ENCODE data around the gene ZFHX3. TPM values are rescaled to one million over a fixed set of nuclear protein-coding genes. Genes with fewer than 3 reads are reported as not detected.
A peak's percentile ranks its signal among the peaks of the same experiment; 100 is the strongest.

ZFHX3 gene
- total and polyA plus RNA-seq, 4 donors: 2.6 to 32.7 (median 14.7) TPM

DNA sequence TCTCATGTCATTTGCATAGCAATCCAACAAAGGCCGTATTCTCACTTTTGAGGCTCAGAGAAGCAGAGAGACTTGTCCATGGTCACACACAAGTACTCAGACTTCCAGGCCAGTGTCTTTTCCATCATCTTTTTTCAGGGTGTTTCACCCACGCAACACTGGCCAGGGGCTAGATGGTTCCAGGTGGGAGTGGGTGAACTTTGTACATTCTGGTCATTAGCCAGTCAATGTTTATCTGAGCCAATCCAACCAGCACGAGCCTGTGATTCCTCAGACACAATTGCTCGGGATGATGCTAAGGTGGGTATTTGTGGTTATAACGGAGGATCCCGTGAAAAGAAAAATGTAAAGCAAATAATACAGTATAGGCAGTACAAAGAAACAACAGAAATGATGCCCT is 56.3 kb downstream of the ZFHX3 start:
- DNase-seq (no peak), ATAC-seq (ENCODE audit: insufficient read depth, low FRiP score) (no peak)
- no peaks in the 10 kb centered on the region for H3K36me3 ChIP-seq (ENCODE audit: control insufficient read depth in 4 of 4, insufficient read depth in 4 of 4, low read length in 4 of 4)
- WGBS, 2 donors: 89 to 92% methylated on average over 6 of the region's 6 CpGs
- H3K9ac ChIP-seq (ENCODE audit: insufficient read depth in 1 of 2, low read length in 2 of 2): no peak overlapping the region
- peaks cover 4 to 80% (median 33%) of the 10 kb centered on the region in 5 donors for H3K4me1 ChIP-seq (ENCODE audit: control insufficient read depth in 5 of 5, insufficient read depth in 5 of 5, low read length in 5 of 5)
- H3K4me3 ChIP-seq: no peak overlapping the region
- no peaks in the 10 kb centered on the region for H3K27me3 ChIP-seq (ENCODE audit: control insufficient read depth in 3 of 3, insufficient read depth in 3 of 3, low read length in 2 of 3)
- peaks cover 0 to 1% (median 0%) of the 10 kb centered on the region in 4 donors for H3K9me3 ChIP-seq (ENCODE audit: control insufficient read depth in 4 of 4, insufficient read depth in 3 of 4, low read length in 3 of 4)
- TF ChIP-seq, protein P1, sequence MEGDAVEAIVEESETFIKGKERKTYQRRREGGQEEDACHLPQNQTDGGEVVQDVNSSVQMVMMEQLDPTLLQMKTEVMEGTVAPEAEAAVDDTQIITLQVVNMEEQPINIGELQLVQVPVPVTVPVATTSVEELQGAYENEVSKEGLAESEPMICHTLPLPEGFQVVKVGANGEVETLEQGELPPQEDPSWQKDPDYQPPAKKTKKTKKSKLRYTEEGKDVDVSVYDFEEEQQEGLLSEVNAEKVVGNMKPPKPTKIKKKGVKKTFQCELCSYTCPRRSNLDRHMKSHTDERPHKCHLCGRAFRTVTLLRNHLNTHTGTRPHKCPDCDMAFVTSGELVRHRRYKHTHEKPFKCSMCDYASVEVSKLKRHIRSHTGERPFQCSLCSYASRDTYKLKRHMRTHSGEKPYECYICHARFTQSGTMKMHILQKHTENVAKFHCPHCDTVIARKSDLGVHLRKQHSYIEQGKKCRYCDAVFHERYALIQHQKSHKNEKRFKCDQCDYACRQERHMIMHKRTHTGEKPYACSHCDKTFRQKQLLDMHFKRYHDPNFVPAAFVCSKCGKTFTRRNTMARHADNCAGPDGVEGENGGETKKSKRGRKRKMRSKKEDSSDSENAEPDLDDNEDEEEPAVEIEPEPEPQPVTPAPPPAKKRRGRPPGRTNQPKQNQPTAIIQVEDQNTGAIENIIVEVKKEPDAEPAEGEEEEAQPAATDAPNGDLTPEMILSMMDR (IDR thresholded peaks at IDR 0.05; ENCODE audit: control extremely low read depth, extremely low read depth): no peak
- H3K27ac ChIP-seq (ENCODE audit: low read depth in 1 of 2, low read length in 1 of 2): peak overlapping the region in 1 of 2 donors; percentile 13

DNA sequence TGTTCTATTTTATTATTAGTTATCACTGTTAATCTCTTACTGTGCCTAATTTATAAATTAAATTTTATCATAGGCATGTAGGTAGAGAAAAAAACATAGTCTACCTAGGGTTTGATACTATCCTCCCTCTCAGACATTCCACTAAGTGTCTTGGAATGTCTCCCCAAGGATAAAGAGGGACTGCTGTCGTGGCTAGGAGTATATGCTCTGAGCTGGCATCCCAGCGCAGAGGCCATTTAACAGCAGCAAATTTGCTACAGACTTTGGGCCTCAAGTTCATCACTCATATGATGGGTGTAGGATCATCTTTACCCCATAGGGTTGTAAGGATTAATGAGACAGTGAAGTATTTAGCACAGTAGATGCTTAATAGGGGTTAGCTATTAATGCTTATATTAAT is 56.7 kb downstream of the ZFHX3 start:
- no peak overlapping the region for H3K27ac ChIP-seq (ENCODE audit: low read depth in 1 of 2, low read length in 1 of 2)
- no peaks in the 10 kb centered on the region for H3K27me3 ChIP-seq (ENCODE audit: control insufficient read depth in 3 of 3, insufficient read depth in 3 of 3, low read length in 2 of 3)
- H3K4me3 ChIP-seq: no peak overlapping the region
- no peaks in the 10 kb centered on the region for H3K36me3 ChIP-seq (ENCODE audit: control insufficient read depth in 4 of 4, insufficient read depth in 4 of 4, low read length in 4 of 4)
- H3K9ac ChIP-seq (ENCODE audit: insufficient read depth in 1 of 2, low read length in 2 of 2): no peak overlapping the region
- DNase-seq (no peak), ATAC-seq (ENCODE audit: insufficient read depth, low FRiP score) (no peak)
- peaks cover 4 to 83% (median 35%) of the 10 kb centered on the region in 5 donors for H3K4me1 ChIP-seq (ENCODE audit: control insufficient read depth in 5 of 5, insufficient read depth in 5 of 5, low read length in 5 of 5)
- TF ChIP-seq, protein P1 (IDR thresholded peaks at IDR 0.05; ENCODE audit: control extremely low read depth, extremely low read depth): no peak
- 88 to 94% methylated on average over 2 of the region's 2 CpGs for WGBS, 2 donors
- H3K9me3 ChIP-seq (ENCODE audit: control insufficient read depth in 4 of 4, insufficient read depth in 3 of 4, low read length in 3 of 4): peaks cover 0 to 1% (median 0%) of the 10 kb centered on the region in 4 donors

DNA sequence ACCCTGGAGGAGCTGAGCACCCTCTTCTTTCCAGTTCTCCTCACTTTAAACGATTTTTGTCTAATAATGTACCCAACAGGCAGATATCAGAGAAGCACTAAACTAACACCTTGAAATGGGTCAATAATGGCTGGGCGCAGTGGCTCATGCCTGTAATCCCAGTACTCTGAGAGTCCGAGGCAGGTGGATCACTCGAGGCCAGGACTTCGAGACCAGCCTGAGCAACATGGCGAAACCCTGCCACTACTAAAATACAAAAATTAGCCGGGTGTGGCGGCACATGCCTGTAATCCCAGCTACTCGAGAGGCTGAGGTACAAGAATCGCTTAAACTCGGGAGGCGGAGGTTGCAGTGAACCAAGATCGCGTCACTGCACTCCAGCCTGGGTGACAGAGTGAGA is 57.4 kb downstream of the ZFHX3 start:
- Histone ChIP-seq H3K36me3 (ENCODE audit: control insufficient read depth in 4 of 4, insufficient read depth in 4 of 4, low read length in 4 of 4) (no peaks in the 10 kb centered on the region), H3K27ac (ENCODE audit: low read depth in 1 of 2, low read length in 1 of 2) (peak overlapping the region in 1 of 2 donors; percentile 83), H3K4me3 (no peak overlapping the region), H3K4me1 (ENCODE audit: control insufficient read depth in 5 of 5, insufficient read depth in 5 of 5, low read length in 5 of 5) (peaks cover 4 to 85% (median 39%) of the 10 kb centered on the region in 5 donors), H3K27me3 (ENCODE audit: control insufficient read depth in 3 of 3, insufficient read depth in 3 of 3, low read length in 2 of 3) (no peaks in the 10 kb centered on the region), H3K9ac (ENCODE audit: insufficient read depth in 1 of 2, low read length in 2 of 2) (no peak overlapping the region), H3K9me3 (ENCODE audit: control insufficient read depth in 4 of 4, insufficient read depth in 3 of 4, low read length in 3 of 4) (peaks cover 0 to 1% (median 0%) of the 10 kb centered on the region in 4 donors)
- WGBS, 2 donors: 81 to 89% methylated on average over 14 of the region's 14 CpGs
- DNase-seq (no peak), ATAC-seq (ENCODE audit: insufficient read depth, low FRiP score) (no peak)
- TF ChIP-seq, protein P1 (IDR thresholded peaks at IDR 0.05; ENCODE audit: control extremely low read depth, extremely low read depth): no peak
